ENCODE results near the gene KIF14.

- TF ChIP-seq CTCF (IDR thresholded peaks at IDR 0.05; ENCODE audit: low read depth, low read length, poor library complexity, severe bottlenecking) (no peak), EZH2phosphoT487 (IDR thresholded peaks at IDR 0.05; ENCODE audit: borderline replicate concordance, low read length) (no peak)
Observed at GRCh38 chr1:200506471-200506870, 114.1 kb downstream of the KIF14 start.

Measured in DOHH2 (cell line).